HUES64 (cell line): ENCODE results near the gene CAP1. TPM values are rescaled to one million over a fixed set of nuclear protein-coding genes. Genes with fewer than 3 reads are reported as not detected.
A peak's percentile ranks its signal among the peaks of the same experiment; 100 is the strongest.
"Not testable (repeated sequence)": the region's sequence is repeated elsewhere in the genome, so short reads cannot be mapped to it uniquely, and the experiment has no call there.

ENCODE experiments used
- H3K27ac ChIP-seq: 2 replicates; pipeline ENCODE4 v1.7.0; 2013; ENCODE audit warnings: low read depth, low read length, inconsistent platforms
- H3K27me3 ChIP-seq: 2 replicates; pipeline ENCODE4 v1.6.1; 2013; ENCODE audit warnings: mild to moderate bottlenecking, low read length; ENCODE audit not compliant: insufficient read depth
- H3K36me3 ChIP-seq: 2 replicates; pipeline ENCODE4 v1.6.1; 2013; ENCODE audit warnings: mild to moderate bottlenecking, low read length; ENCODE audit not compliant: insufficient read depth
- H3K4me1 ChIP-seq: 2 replicates; pipeline ENCODE4 v1.6.1; 2013; ENCODE audit warnings: mild to moderate bottlenecking, low read length, moderate library complexity; ENCODE audit not compliant: insufficient read depth
- H3K4me3 ChIP-seq: 2 replicates; pipeline ENCODE4 v1.5.1; 2013; ENCODE audit warnings: mild to moderate bottlenecking, low read length, moderate library complexity
- H3K9ac ChIP-seq: 2 replicates; pipeline ENCODE4 v1.6.1; 2013; ENCODE audit warnings: mild to moderate bottlenecking, low read depth, low read length
- H3K9me3 ChIP-seq: 2 replicates; pipeline ENCODE4 v1.6.1; 2013; ENCODE audit warnings: low read depth, low read length; ENCODE audit not compliant: insufficient read depth
- WGBS: fragments of 150-250, 120-280 bp; methylation state at CpG from one replicate; pipeline ENCODE4 v1.1.7; 2013; ENCODE audit warnings: missing lambda C conversion rate; 5-methylcytosine and 5-hydroxymethylcytosine counted together
- polyA plus RNA-seq, 2 experiments: library from polyadenylated mRNA; stranded (reverse); fragments of 50-300 nt; gene quantifications; one replicate each; pipeline ENCODE4 v1.2.3, GENCODE V29; 2013

The CAP1 gene
- polyA plus RNA-seq (2013, experiment 1 of 2) = 190 TPM
- 193 TPM for polyA plus RNA-seq (2013, experiment 2 of 2)

GRCh38 chr1:40040511-40041465 is at the start of gene CAP1:
TSS of gene CAP1 (plus strand) at chr1:40040729. CDS start at chr1:40059347, 18,618 bp downstream.
- Histone ChIP-seq H3K27ac (peak within 1 kb of the TSS; percentile 100), H3K4me3 (peak within 1 kb of the TSS; percentile 99), H3K9me3 (no peaks in the 10 kb centered on the region), H3K36me3 (peaks cover 28% of the 10 kb centered on the region), H3K9ac (peak within 1 kb of the TSS; percentile 99), H3K4me1 (peaks cover 15% of the 10 kb centered on the region; the same call in 1 of the 2 replicates), H3K27me3 (no peaks in the 10 kb centered on the region)
- WGBS = 1% methylated on average over 65 of the region's 65 CpGs

- Histone ChIP-seq H3K27me3 (no peaks in the 10 kb centered on the region), H3K36me3 (no peaks in the 10 kb centered on the region), H3K4me1 (no peaks in the 10 kb centered on the region), H3K4me3 (no peak overlapping the region), H3K9me3 (no peaks in the 10 kb centered on the region), H3K9ac (no peak overlapping the region), H3K27ac (no peak overlapping the region)
- 77% methylated on average over 2 of the region's 2 CpGs for WGBS
These were observed 48.3 kb upstream of the CAP1 start for GRCh38 chr1:39992234-39992633.

GRCh38 chr1:39992888-39993287 is 47.6 kb upstream of the CAP1 start:
- no peak overlapping the region for H3K9ac ChIP-seq
- no peaks in the 10 kb centered on the region for H3K27me3 ChIP-seq
- H3K27ac ChIP-seq = no peak overlapping the region
- no peaks in the 10 kb centered on the region for H3K9me3 ChIP-seq
- no peaks in the 10 kb centered on the region for H3K36me3 ChIP-seq
- no peaks in the 10 kb centered on the region for H3K4me1 ChIP-seq
- no peak overlapping the region for H3K4me3 ChIP-seq
- WGBS = 96% methylated on average over 5 of the region's 5 CpGs

- Histone ChIP-seq H3K4me3 (no peak overlapping the region), H3K9ac (no peak overlapping the region)
These were observed 44.5 kb upstream of the CAP1 start for GRCh38 chr1:39995973-39996393.

GRCh38 chr1:39996396-39997004 is 44.0 kb upstream of the CAP1 start:
- Histone ChIP-seq H3K36me3 (no peaks in the 10 kb centered on the region), H3K9ac (no peak overlapping the region), H3K4me1 (no peaks in the 10 kb centered on the region), H3K27ac (no peak overlapping the region), H3K27me3 (no peaks in the 10 kb centered on the region), H3K9me3 (0 out of 2 replicates have a peak, but pooled peaks cover 4% of the 10 kb centered on the region), H3K4me3 (no peak overlapping the region)

More at GRCh38 chr1:39995973-39996393, 44.5 kb upstream of the CAP1 start:
- no peaks in the 10 kb centered on the region for H3K4me1 ChIP-seq
- no peaks in the 10 kb centered on the region for H3K36me3 ChIP-seq
- 0 out of 2 replicates have a peak, but pooled peaks cover 4% of the 10 kb centered on the region for H3K9me3 ChIP-seq
- WGBS = 94% methylated on average over 1 of the region's 1 CpG
- no peak overlapping the region for H3K27ac ChIP-seq
- no peaks in the 10 kb centered on the region for H3K27me3 ChIP-seq

GRCh38 chr1:40001456-40001855 is 39.1 kb upstream of the CAP1 start:
- H3K4me1 ChIP-seq = 0 out of 2 replicates have a peak, but pooled peaks cover 3% of the 10 kb centered on the region
- H3K9ac ChIP-seq = no peak overlapping the region
- WGBS = 97% methylated on average over 2 of the region's 2 CpGs

GRCh38 chr1:40003156-40004093 is 37.1 kb upstream of the CAP1 start:
- Histone ChIP-seq H3K4me3 (no peak overlapping the region), H3K27ac (no peak overlapping the region), H3K9me3 (0 out of 2 replicates have a peak, but pooled peaks cover 3% of the 10 kb centered on the region), H3K27me3 (no peaks in the 10 kb centered on the region), H3K9ac (no peak overlapping the region), H3K36me3 (no peaks in the 10 kb centered on the region), H3K4me1 (0 out of 2 replicates have a peak, but pooled peaks cover 3% of the 10 kb centered on the region)
- 84% methylated on average over 8 of the region's 10 CpGs for WGBS

More at GRCh38 chr1:40001456-40001855, 39.1 kb upstream of the CAP1 start:
- Histone ChIP-seq H3K9me3 (0 out of 2 replicates have a peak, but pooled peaks cover 4% of the 10 kb centered on the region), H3K36me3 (no peaks in the 10 kb centered on the region), H3K27me3 (no peaks in the 10 kb centered on the region), H3K4me3 (no peak overlapping the region), H3K27ac (no peak overlapping the region)

GRCh38 chr1:40004857-40005256 is 35.7 kb upstream of the CAP1 start:
- H3K27me3 ChIP-seq = no peaks in the 10 kb centered on the region
- no peaks in the 10 kb centered on the region for H3K9me3 ChIP-seq
- no peak overlapping the region for H3K9ac ChIP-seq
- H3K4me1 ChIP-seq = 0 out of 2 replicates have a peak, but pooled peaks cover 3% of the 10 kb centered on the region
- H3K4me3 ChIP-seq = no peak overlapping the region
- H3K27ac ChIP-seq = no peak overlapping the region
- no peaks in the 10 kb centered on the region for H3K36me3 ChIP-seq
- 82% methylated on average over 2 of the region's 2 CpGs for WGBS

GRCh38 chr1:40007481-40008034 is 33.0 kb upstream of the CAP1 start:
- H3K9me3 ChIP-seq, H3K9ac ChIP-seq, H3K4me3 ChIP-seq, H3K27ac ChIP-seq, H3K36me3 ChIP-seq, H3K27me3 ChIP-seq, H3K4me1 ChIP-seq: not testable (repeated sequence)
- WGBS = 98% methylated on average over 3 of the region's 3 CpGs

GRCh38 chr1:40011198-40011597 is 29.3 kb upstream of the CAP1 start:
- WGBS = 97% methylated on average over 3 of the region's 3 CpGs
- Histone ChIP-seq H3K4me1 (no peaks in the 10 kb centered on the region), H3K9ac (no peak overlapping the region), H3K4me3 (no peak overlapping the region), H3K27ac (no peak overlapping the region), H3K27me3 (no peaks in the 10 kb centered on the region; the same call in 1 of the 2 replicates), H3K36me3 (no peaks in the 10 kb centered on the region), H3K9me3 (no peaks in the 10 kb centered on the region)
